Stimulated activated CD8-positive, alpha-beta memory T cell treated with anti-CD3 and anti-CD28 coated beads, Interleukin-4, amount 100 ng/mL, for 24 hours (primary cell): ENCODE data around the gene VPS37C.

Source experiments
- DNase-seq: peaks from one replicate; pipeline ENCODE4 v3.0.0-alpha.2; 2020; ENCODE audit warnings: low read depth

VPS37C gene

DNA sequence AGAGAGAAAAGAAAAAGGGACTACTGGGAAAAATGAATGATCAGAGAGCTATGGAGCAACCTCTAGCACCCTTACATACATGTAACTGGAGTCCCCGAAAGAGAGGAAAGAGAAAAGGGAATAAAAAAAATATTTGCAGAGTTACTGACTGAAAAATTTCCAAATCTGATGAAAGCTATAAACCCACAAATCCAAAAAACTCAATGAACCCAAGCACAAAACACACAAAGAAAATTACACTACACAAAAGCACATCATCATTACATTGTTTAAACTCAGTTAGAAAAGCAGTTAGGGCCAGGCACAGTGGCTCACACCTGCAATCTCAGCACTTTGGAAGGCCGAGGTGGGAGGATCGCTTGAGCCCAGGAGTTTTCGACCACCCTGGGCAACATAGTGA, 6.7 kb downstream of the VPS37C start:
- no peak for DNase-seq

DNA sequence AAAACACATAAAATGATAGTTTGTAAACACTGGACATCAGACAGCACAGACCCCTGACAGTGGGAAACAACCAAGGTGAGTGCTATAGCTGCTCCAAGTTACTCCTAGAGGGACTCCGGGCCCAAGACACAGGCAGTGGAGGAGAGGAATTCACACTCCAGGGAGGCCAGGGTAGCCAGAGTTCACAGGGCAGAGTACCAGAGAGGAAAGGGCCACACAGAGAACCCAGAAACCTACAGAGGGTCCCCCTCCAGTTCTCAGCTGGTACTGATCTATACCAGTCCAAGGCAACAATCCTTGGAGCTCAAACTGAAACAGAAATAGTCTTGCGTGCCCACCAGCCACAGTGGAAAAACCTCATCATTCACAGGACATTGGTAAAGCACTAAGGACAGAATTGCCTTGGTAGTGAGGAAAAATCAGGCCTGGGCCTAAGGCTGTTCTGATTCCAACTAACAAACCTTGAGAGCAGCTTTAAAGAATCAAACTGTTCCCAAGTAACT, 7.6 kb downstream of the VPS37C start:
- DNase-seq, result no peak

DNA sequence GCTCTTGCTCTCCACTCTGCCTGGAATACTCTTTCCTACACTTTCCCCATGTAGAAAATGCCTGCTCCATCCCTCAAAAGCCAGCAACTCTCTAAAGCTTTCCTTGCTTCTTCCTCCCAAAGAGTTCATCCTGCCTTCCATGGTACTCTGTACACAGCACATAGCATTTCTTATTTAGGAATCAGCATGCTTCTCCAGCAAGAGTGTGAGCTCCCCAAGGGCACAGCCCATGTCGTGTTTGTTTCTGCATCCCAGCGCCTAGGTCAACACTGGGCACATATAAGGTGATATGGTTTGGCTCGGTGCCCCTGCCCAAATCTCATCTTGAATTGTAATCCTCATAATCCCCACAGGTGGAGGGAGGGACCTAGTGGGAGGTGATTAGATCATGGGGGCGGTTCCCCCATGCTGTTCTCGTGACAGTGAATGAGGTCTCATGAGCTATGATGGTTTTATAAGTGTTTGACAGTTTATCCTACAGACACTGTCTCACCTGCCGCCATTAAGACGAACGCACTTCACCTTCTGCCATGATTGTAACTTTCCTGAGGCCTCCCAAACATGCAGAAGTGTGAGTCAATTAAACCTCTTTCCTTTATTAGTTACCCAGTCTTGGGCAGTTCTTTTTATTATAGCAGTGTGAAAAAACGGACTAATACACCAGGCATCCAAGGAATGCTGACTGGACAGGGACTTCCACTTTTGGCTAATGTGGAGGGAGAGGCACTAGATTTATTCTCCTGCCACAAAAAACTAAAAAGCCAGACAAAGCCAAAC, 8.2 kb downstream of the VPS37C start:
- DNase-seq, result no peak

DNA sequence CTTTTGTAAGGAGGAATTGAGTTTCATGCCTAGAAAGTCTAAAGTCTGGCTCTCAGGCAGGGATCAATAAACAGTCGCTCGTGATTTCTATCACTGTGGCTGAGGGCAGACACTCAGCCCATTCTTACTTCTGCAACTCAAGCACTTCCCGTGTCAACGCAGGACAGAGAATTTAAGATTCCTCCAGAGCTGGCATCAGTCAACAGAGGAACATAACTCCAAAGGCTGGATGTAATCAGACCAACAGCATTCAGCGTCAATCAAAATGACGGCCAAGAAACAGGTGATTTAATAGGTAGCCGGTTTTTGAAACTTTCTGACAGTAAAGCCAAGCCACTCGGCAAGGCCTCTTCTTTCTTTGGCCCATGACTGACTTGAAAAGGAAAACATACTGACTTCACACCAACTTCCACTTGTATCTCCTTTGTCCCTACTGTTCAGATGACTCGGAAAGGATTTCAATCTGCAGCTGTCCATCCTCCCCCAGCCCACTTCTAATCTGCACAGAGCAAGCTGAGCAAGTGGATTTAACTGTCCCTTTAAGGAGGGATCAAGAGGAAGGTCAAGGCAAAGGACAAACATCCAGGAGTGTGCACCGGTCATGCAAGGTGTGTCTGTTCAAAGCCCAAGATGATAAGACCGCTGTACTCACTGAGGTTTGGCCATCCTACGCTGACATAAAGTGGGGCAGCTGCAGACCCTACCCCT, 9.5 kb downstream of the VPS37C start:
- no peak for DNase-seq

- DNase-seq, result no peak
Observed at GRCh38 chr11:61150706-61151544, 10.3 kb downstream of the VPS37C start.

DNA sequence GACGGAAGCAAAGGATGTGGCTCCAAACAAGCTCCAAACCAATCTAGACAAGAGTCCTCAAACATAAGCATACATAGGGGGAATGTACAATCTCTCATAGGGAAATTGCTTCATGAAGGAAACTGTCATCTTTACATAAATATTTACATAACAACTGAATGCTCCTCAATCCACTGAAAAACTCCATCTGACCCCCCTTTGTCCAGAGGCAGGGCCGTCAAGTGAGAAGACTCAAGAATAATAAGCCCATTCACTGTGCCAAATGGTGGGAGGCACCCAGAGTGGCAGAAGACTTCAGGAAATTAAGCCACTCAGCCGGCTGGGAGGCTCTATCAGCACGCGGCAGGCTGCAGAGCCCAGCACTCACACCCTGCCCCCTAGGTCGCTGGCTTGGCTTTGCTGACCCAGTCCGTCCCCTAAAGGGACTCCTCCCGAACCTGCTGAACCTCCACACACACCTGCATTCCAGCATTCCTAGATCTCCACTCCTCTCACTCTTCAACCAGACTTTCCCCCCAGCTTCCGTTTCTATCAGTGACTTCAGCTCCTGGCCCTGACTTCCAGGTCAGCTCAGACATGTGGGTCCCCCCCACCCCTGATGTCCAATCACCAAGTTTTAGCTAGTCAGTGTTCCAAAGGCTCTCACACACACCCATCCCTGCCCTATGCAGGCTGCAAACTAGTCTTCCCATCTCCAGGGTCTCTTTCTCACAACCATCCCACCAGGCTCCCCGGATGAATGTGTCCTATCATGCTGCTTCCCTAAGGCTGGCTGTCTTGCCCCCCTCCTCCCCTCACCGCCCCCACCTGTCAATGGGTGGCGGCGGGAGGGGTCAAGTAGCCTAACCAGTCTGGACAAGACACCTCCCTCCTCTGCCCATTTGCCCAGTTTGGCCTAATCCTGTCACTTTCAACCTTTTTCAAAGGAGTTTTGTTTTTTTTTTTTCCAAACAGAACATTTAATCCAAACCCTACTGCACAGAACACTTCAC, 11.3 kb downstream of the VPS37C start:
- DNase-seq, result no peak

- no peak for DNase-seq
Observed at GRCh38 chr11:61147791-61148620, 13.2 kb downstream of the VPS37C start.

GRCh38 chr11:61147271-61147670, 14.0 kb downstream of the VPS37C start:
- no peak for DNase-seq

GRCh38 chr11:61146416-61146815, 14.8 kb downstream of the VPS37C start:
- no peak for DNase-seq

- DNase-seq, result no peak
Observed at GRCh38 chr11:61145228-61146005, 15.8 kb downstream of the VPS37C start.

DNA sequence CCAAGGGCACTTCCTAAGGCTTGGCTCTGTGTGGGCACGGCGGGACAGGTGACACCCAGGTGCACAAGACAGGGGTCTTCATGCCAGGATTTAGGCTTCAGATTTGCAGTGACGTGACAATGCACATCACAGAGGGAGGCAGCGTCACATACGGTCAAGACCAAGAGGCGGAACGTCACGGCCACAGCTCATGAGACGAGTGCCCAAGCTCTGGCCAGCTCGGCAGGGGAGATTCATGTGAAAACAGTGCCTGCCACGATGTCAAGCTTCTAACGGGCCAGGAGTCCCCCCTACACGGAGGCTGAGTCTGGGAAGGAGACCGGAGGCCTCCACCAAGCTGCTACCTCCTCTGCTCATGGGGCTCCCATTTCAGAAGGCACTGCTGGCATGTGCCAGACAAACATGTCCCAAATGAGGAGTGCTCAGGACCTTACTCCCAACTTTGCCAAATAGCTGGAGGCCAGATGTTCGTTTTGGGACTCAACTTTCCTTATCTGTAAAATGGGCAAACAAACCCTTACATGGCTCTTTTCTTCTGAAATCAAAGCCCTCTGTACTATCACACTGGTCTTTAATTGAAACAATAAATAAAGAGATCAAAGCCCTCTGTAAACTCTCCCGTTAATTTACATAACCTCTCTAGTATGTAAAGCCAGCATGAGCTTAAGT, 16.6 kb downstream of the VPS37C start:
- no peak for DNase-seq

DNA sequence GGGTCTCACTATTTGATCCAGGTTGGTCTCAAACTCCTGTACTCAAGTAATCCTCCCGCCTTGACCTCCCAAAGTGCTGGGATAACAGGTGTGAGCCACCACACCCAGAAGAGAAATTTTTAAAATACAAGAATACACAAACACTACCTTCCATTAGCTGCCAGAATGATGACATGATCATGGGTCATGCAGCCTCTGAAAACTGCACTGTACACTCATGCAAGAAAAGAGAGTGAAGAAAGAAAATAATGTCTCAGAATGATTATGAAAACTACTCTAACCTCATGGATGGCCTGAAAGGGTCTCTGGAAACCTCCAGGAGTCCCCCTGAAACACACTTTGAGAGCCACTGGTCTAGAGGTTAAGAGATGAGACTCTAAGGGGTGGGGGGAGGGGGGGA, 18.8 kb downstream of the VPS37C start:
- no peak for DNase-seq

DNA sequence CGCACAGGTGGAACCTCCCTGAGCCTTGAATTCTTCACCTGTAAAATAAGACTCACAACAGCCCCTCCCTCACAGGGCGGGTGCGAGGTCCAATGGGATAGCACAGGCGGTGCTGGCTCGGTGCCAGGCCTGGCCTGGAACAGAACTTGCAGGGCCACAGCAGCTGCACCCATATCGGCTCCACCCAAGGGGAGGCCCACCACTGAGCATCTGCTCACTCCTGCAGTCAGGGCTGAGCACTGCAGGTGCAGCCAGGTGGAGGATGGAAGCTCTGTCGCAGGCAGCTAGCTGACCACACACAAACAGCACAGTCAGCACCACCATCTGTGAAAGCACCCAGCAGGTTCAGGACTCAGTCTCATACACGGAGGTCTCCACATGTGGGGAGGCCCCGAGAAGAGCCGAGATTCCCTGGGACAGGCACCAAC, 19.6 kb downstream of the VPS37C start:
- DNase-seq, result no peak

DNA sequence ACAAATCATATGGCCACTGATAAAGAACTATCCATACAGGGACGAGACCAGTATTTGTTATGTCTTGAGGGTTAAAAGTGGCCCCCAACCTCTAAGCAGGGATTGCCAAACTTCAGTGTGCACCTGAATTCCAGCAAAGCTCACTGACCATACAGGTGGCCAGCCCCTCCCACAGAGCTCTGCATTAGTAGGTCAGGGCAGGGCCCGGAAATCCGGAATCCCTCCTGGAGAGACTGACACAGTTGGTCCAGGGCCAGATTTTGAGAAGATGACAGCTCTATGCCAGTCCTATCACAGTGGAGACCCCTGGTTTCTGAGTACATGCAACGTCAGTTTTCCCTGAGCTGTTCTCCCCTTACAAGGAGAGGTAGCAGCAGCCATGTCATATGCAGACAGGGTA, 20.8 kb downstream of the VPS37C start:
- no peak for DNase-seq

- DNase-seq, result no peak
Observed at GRCh38 chr11:61139387-61139786, 21.8 kb downstream of the VPS37C start.

DNA sequence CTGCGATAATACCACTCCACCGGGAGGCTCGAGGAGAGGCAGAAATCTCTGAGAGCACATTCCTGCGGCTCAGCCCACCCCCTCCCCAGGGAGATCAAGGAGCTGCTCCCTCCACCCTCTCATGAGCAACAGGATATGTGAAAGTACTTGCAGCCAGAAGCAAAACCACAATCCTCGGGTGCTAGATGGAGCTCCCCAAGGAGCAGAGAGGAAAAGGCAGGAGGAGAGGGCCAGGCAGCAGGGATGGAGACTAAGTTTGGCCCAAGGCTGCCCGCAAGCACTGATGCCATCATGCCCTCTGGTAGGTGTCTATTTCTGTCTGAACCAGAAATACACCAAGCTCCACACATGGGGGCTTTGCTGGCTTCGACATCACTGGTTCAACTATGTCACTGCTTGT, 22.3 kb downstream of the VPS37C start:
- no peak for DNase-seq

DNA sequence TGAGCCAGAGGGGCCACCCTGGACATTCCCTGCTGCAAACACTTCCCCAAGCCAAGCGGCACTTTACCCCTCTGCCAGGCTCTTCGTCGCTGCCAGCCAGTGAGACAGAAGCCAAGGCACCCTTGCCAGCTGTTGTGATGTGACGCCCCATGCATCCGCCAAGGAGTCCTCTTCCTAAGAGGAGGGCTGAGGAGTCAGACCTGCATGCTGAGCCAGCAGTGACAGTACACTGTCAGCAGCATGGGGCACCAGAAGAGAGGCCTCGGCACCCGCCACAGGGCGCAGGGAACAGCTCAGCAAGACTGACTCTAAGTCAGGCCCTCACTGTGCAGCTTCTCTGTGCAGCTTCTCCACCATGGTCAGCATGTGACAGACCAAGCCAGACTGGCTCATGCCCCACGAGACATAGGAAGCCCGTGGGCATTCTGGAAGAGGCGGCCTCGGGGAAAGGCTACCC, 26.4 kb downstream of the VPS37C start:
- no peak for DNase-seq

- DNase-seq, result no peak
Observed at GRCh38 chr11:61133956-61134662, 27.1 kb downstream of the VPS37C start.
